ENCODE data around the gene DUSP9.
"Not testable (repeated sequence)": the region's sequence is repeated elsewhere in the genome, so short reads cannot be mapped to it uniquely, and the experiment has no call there.

DUSP9 gene, protein sequence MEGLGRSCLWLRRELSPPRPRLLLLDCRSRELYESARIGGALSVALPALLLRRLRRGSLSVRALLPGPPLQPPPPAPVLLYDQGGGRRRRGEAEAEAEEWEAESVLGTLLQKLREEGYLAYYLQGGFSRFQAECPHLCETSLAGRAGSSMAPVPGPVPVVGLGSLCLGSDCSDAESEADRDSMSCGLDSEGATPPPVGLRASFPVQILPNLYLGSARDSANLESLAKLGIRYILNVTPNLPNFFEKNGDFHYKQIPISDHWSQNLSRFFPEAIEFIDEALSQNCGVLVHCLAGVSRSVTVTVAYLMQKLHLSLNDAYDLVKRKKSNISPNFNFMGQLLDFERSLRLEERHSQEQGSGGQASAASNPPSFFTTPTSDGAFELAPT

DNA sequence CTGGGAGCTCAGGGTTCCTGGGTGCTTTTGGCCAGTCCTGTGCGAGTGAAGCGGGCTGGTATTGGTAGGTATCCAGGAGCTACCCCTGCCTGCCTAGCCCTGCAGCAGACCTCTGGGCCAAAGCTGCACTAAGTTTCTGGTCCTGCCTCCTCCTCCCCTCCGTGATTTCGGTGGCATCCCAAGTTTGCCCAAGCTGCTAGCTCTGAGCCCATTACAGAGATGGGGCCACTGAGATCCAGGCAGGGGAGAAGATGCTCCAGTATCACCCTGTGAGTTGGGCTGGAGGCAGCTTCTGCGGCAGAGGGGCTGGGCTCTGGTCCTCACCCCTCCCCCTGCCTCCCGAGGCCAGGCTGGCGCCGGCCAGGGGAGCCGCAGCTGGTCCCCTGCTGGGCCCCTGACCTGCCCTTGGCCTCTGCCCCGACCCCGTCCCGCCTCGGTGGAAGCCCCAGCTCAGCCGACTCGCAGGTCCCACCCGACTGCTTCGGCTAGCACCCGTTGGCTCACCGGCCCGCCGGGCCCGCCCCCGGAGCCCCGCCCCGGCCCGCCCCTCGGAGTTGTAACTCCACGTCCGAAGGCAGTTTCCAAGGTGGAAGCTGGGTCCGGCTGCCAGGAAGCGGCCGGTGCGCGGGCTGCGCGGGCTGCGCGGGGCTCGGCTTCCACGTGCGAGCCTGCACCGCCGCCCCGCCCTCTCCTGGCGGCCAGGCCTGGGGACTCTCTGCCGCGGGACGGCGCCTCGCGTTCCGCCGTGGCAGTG lies at the start of gene DUSP9:
DUSP9 (plus strand) TSS at position 584 of the 754 bp plus-strand sequence. CDS start 751 bp downstream, outside the sequence.
- H3K9me3 Mint-ChIP-seq (ENCODE audit: low read depth): no peaks in the 10 kb centered on the region
- H3K27me3 Mint-ChIP-seq: peaks cover 7% of the 10 kb centered on the region
- peak within 1 kb of the TSS; percentile 66 for H3K27ac Mint-ChIP-seq
- H3K36me3 Mint-ChIP-seq: no peaks in the 10 kb centered on the region
- H3K4me3 Mint-ChIP-seq: peak within 1 kb of the TSS; percentile 30
- peaks cover 5% of the 10 kb centered on the region for H3K4me1 Mint-ChIP-seq (ENCODE audit: low read depth)

DNA sequence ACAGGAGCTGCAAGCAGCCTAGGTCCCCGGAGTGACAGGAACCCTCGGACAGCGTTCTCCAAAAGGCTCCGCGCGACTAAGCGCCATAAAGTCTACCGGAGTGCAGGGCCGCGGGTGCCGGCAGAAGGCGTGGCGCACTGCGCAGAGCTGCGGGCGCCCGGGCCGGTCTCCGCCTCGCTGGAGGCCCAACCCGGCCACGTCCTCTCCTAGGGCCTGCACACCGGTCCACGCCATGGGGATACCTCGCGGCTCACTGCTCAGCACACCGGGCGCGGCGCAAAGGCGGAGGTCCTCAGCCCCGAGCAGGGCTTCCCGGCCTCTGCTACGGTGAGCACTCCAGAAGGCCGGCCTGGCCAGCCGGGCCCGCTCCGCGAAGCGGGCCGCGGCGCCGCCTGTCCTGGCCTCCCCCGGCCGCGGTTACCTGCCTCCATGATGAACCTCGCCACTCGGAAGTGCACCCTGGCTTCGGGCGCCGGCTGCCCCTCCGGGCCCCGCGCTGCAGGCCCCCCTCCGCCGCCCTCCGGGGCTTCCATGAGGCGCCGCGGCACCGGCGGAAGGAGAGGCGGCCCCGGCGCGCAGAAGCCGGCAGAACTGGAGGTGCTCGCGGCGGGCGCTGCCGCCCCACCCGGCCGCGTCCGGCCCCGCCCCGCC lies 48.3 kb upstream of the DUSP9 start, which contains the start of gene CCNQ:
CCNQ (minus strand) TSS at position 599 of the 651 bp plus-strand sequence; CDS start at position 533, 66 bp downstream.
- peak within 1 kb of the TSS; percentile 89 for H3K4me3 Mint-ChIP-seq
- no peaks in the 10 kb centered on the region for H3K36me3 Mint-ChIP-seq
- no peaks in the 10 kb centered on the region for H3K27me3 Mint-ChIP-seq
- H3K4me1 Mint-ChIP-seq (ENCODE audit: low read depth): peaks cover 32% of the 10 kb centered on the region
- peak within 1 kb of the TSS; percentile 34 for H3K27ac Mint-ChIP-seq
- H3K9me3 Mint-ChIP-seq (ENCODE audit: low read depth): no peaks in the 10 kb centered on the region

DNA sequence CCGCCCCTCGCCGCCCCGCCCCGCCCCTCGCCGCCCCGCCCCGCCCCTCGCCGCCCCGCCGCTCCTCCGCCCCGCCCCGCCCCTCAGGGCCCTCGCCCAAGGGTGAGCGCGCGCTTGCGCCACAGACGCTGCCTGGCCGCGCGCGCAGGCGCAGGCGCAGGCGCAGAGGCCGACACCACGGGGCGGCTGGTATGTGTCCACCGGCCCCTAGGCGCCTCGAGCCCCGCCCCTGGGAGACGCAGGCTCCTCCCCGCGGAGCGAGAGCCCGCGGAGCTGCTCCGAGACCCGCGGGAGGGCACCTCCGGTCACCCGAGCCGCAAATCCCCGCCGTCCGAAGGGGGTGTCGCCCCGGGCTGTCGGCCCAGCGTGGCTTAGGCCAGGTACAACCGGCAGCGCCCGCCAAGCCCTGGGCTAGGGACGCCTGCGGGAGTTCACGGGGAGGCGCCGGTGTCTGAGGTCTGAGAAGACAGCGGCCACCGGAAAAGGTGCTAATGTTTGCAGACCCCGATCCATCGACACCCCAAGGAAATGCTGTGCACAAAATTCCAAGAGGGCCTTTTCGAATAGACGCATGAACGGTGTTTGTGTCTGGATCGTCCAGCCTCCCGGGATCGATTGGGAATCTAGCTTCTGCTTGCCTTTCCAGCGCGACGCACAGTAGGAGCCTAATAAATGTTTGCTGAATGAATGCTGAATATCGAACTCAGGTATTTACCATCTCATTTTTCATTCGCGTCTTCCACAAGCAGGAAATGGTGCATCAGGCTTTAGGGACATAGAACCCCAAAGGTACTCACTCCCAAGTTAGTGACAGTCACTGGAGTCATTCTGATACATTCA lies 47.6 kb upstream of the DUSP9 start:
- no peaks in the 10 kb centered on the region for H3K27me3 Mint-ChIP-seq
- H3K36me3 Mint-ChIP-seq: no peaks in the 10 kb centered on the region
- H3K4me3 Mint-ChIP-seq: peak overlapping the region; percentile 87
- no peaks in the 10 kb centered on the region for H3K9me3 Mint-ChIP-seq (ENCODE audit: low read depth)
- H3K27ac Mint-ChIP-seq: no peak overlapping the region
- H3K4me1 Mint-ChIP-seq (ENCODE audit: low read depth): peaks cover 33% of the 10 kb centered on the region

DNA sequence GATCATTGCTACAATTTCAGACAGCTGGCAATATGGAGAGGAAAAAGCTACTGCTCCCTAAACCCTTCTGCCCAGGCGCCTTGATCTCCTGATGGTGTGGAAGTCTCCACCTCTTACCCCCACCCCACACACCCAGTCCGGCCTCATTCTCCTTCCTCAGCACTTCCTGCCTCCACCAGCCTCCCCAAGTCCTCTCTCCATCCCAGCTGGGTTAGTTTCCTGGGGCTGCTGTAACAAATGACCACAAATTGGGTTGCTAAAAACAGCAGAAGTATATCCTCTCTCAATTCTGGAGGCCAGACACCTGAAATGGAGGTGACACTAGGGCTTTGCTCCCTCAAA lies 47.0 kb upstream of the DUSP9 start:
- peak overlapping the region; percentile 34 for H3K27ac Mint-ChIP-seq
- H3K4me1 Mint-ChIP-seq (ENCODE audit: low read depth): peaks cover 33% of the 10 kb centered on the region
- H3K9me3 Mint-ChIP-seq (ENCODE audit: low read depth): no peaks in the 10 kb centered on the region
- H3K4me3 Mint-ChIP-seq: peak overlapping the region; percentile 87
- H3K36me3 Mint-ChIP-seq: no peaks in the 10 kb centered on the region
- no peaks in the 10 kb centered on the region for H3K27me3 Mint-ChIP-seq

DNA sequence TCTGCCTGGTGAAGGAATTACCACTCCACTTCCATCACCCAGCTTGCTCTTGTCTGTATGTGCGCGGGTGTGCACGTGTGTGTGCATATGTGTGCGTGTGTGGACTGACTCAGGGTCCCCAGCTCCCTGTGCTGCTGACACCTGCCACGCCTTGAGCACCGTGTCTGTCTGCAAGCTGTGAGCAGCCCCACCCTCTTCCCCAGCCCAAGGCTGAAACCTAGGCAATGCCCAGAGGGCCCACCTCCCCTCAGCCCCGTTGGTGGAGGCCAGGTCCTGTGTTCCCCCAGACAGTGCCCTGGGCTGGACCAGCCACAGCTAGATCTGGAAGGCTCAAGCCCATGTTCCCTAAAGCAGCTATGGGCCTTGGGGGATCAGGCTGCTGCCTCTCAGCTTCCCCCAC lies 46.1 kb upstream of the DUSP9 start:
- Mint-ChIP-seq H3K4me1 (ENCODE audit: low read depth) (peaks cover 29% of the 10 kb centered on the region), H3K27me3 (no peaks in the 10 kb centered on the region)

DNA sequence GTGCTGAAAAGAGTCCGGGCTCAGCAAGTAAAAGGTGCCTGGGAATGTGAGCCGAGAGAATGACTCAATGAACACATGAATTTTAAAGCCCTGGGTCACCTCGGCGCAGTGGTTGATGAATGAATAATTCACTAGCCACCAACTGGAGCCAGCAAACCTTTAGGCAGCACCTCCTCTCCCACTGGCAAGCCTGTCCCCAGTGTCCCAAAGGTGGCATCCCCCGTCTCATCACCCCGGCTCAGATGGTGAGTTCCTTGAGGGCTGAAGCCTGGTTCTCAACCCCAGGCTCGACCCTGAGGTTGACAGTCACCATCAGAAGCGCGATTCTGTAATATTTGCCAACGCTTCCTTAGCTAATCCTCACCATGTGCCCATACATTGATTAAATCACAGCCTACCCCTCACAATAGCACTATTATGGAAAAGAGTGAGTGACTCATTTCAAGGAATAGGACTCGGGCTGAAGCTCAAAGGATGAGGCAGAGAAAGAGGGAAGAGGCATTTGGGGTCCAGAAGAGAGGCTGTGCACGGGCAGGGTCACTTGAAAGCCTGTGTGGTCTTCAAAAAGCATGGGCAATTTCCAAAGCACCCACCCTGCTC lies 45.4 kb upstream of the DUSP9 start:
- peaks cover 28% of the 10 kb centered on the region for H3K4me1 Mint-ChIP-seq (ENCODE audit: low read depth)
- H3K27ac Mint-ChIP-seq: no peak overlapping the region
- no peaks in the 10 kb centered on the region for H3K9me3 Mint-ChIP-seq (ENCODE audit: low read depth)
- H3K27me3 Mint-ChIP-seq: no peaks in the 10 kb centered on the region
- no peak overlapping the region for H3K4me3 Mint-ChIP-seq
- H3K36me3 Mint-ChIP-seq: no peaks in the 10 kb centered on the region

More for the DNA sequence above, 46.1 kb upstream of the DUSP9 start:
- H3K4me3 Mint-ChIP-seq: peak overlapping the region; percentile 63
- no peak overlapping the region for H3K27ac Mint-ChIP-seq
- H3K36me3 Mint-ChIP-seq: no peaks in the 10 kb centered on the region
- no peaks in the 10 kb centered on the region for H3K9me3 Mint-ChIP-seq (ENCODE audit: low read depth)

DNA sequence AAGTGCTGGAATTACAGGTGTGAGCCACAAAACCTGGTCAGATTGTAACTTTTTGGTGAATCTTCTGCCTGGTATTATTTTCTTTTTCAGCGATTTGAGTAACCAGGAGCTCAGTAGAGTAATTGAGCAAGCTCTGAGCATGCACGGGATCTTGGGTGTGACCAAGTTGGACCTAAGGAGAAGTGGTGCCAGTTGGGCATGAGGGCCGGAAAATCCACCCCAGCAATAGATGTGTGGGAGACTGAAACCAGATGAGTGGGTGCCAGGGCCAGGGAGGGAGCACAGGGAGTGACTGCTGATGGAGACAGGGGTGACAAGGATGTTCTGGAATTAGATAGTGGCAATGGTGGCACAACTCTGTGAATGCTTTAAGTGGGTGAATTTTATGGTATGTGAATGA lies 44.4 kb upstream of the DUSP9 start:
- Mint-ChIP-seq H3K27ac (no peak overlapping the region), H3K4me1 (ENCODE audit: low read depth) (peaks cover 20% of the 10 kb centered on the region), H3K9me3 (ENCODE audit: low read depth) (no peaks in the 10 kb centered on the region), H3K4me3 (no peak overlapping the region), H3K27me3 (no peaks in the 10 kb centered on the region), H3K36me3 (no peaks in the 10 kb centered on the region)

DNA sequence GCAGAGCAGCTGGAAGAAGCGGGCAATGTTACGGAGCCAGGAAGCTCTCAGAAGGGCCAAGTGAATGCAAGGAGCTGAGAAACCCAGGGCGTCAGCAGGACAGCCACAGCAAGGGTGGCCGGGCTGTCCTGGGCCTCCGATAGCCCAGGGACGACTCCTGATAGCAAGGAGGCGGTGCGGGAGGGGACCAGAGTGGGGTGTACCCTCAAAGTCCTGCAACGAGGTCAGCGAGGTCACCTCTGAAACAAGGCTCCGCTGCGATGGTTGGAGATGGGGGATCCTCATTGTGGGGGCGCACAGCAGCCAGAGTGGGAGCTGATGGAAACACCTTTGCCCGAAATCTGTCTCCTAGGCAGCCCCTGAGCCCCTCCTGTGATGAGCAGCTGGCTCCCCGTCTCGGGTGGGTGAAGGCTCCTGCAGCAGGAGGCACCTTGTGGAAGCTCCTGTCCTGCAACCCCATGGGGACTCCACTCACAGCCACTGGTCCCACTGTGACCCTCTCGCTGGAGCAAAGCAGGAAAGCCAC lies 43.8 kb upstream of the DUSP9 start:
- no peak overlapping the region for H3K4me3 Mint-ChIP-seq
- peaks cover 15% of the 10 kb centered on the region for H3K4me1 Mint-ChIP-seq (ENCODE audit: low read depth)
- no peaks in the 10 kb centered on the region for H3K36me3 Mint-ChIP-seq
- H3K27ac Mint-ChIP-seq: no peak overlapping the region
- no peaks in the 10 kb centered on the region for H3K9me3 Mint-ChIP-seq (ENCODE audit: low read depth)
- no peaks in the 10 kb centered on the region for H3K27me3 Mint-ChIP-seq

DNA sequence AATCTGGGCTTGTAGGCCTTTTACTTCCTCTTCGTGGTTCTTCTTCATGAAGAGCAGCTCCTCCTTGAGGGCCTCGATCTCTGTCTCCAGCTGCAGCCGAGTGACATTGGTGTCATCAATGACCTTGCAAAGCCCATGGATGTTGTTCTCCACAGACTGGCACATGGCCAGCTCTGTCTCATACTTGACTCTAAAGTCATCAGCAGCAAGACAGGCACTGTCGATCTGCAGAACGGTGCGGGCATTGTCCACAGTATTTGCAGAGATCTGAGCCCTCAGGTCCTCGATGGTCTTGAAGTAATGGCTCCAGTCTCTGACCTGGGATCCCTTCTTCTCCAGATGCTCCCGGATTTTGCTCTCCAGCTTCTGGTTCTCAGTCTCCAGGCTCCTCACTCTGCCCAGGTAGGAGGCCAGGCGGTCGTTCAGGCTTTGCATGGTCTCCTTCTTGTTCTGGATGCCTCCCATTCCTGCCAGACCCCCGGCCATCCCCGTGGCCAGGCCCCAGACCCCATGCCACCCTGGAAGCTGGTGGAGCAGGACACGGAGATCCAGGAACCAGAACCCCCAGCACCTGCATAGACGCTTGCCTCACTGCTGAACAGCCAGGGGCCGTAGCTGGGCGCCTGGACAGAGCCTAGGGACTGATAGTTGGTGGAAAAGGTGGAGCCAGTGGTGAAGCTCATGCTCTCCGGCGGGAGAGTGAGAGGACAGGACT lies 42.2 kb upstream of the DUSP9 start:
- H3K27ac Mint-ChIP-seq; H3K27me3 Mint-ChIP-seq; H3K36me3 Mint-ChIP-seq; H3K9me3 Mint-ChIP-seq (ENCODE audit: low read depth); H3K4me3 Mint-ChIP-seq: not testable (repeated sequence)
- peaks cover 20% of the 10 kb centered on the region for H3K4me1 Mint-ChIP-seq (ENCODE audit: low read depth)

DNA sequence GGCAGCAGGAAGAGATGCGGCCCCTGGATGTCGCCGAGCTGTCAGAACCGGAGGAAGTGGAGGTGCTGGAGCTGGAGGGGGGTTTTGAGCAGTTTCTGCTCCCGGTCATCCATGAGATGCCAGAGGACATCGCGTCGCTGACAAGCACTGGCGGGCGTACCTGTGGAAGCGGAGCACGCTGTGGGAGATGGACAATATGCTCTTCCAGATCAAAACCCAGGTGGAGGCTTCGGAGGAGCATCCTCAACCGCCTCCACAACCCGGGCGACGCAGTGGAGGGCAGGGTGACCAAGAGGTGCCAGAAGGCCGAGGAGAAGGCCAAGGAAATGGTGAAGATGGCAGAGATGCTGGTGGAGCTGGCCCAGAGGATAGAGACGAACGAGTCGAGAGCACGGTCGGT lies 40.5 kb upstream of the DUSP9 start:
- Mint-ChIP-seq H3K9me3 (ENCODE audit: low read depth) (no peaks in the 10 kb centered on the region), H3K4me3 (no peak overlapping the region), H3K36me3 (no peaks in the 10 kb centered on the region), H3K27ac (no peak overlapping the region), H3K4me1 (ENCODE audit: low read depth) (peaks cover 10% of the 10 kb centered on the region), H3K27me3 (no peaks in the 10 kb centered on the region)

DNA sequence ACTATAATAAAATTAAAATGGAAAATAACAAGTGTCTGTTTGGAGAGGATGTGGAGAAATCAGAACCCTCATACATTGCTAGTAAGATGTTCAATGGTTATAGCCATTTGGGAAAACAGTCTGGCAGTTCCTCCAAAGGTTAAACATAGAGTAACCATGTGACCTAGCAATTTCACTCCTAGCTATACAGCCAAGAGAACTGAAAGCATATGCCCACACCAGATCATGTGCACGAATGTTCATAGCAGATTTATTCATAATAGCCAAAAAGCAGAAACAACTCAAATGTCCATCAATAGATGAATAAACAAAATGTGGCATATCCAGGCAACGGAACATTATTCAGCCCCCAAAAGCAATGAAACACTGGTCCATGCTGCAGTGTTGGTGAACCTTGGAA lies 38.6 kb upstream of the DUSP9 start:
- Mint-ChIP-seq H3K27ac (no peak overlapping the region), H3K4me3 (no peak overlapping the region), H3K27me3 (no peaks in the 10 kb centered on the region), H3K36me3 (no peaks in the 10 kb centered on the region), H3K4me1 (ENCODE audit: low read depth) (peaks cover 7% of the 10 kb centered on the region), H3K9me3 (ENCODE audit: low read depth) (no peaks in the 10 kb centered on the region)

DNA sequence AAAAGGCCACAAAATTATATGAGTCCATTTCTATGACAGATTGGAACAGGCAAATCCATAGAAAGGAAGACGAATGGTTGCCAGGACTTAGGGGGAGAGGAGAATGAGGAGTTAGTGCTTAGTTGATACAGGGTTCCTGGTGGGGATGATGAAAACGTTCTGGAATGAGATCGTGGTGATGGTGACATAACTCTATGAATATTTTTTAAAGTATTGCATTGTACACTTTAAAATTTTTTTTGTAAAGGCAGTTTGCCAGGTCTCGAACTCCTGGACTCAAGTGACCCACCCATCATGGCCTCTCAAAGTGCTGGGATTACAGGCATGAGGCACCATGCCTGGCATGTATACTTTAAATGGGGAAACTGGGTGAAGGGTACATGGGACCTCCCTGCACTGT lies 38.2 kb upstream of the DUSP9 start:
- no peaks in the 10 kb centered on the region for H3K27me3 Mint-ChIP-seq
- no peak overlapping the region for H3K27ac Mint-ChIP-seq
- H3K4me1 Mint-ChIP-seq (ENCODE audit: low read depth): peaks cover 5% of the 10 kb centered on the region
- no peak overlapping the region for H3K4me3 Mint-ChIP-seq
- no peaks in the 10 kb centered on the region for H3K36me3 Mint-ChIP-seq
- H3K9me3 Mint-ChIP-seq (ENCODE audit: low read depth): no peaks in the 10 kb centered on the region

DNA sequence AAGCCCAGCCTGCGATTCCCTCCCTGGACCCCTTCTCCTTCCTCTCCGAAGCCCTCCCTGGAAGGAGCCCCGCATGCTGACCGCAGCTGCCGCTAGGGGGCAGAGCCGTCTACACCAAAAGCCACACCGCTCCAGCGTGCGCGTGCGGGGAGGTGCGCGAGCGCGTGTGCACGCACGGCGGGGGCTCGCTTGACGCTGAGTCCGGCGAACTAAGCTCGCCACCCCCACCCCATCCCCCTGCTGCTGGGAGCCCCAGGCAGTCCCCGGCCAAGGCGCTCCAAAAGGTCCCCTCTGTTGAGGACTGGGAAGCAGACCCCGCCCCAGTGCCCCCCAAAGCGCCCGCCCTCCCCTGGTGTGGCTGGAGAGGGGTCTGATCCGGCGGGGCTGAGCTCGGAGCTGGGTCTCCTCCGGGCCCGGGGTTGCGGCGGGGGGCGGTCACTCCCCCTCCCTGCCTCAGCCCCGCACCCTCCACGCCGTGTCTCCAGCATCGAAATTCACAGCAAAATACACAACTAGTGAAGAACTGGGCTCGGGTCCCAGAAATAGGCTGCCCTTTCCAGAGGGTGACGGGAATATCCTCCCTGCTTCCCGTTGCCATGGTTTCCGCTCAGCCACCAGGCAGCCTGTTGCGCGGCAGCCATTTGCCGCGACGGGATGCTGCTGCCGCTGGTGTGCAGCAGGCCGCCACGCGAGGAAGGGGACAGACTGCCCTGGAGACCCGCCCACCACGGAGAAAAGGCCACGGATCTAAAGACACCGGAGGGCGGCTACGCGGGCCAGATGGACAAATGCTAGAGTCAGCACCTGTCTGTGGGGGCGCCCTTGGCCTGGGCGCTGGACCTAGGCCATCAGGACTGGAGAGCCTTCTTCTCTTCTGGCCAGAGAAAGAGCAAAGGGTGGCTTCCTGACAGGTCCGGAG lies 36.8 kb upstream of the DUSP9 start:
- Mint-ChIP-seq H3K27ac (peak overlapping the region; percentile 41), H3K4me3 (peak overlapping the region; percentile 82), H3K4me1 (ENCODE audit: low read depth) (peaks cover 13% of the 10 kb centered on the region), H3K9me3 (ENCODE audit: low read depth) (no peaks in the 10 kb centered on the region), H3K36me3 (no peaks in the 10 kb centered on the region), H3K27me3 (no peaks in the 10 kb centered on the region)

Data from activated naive CD8-positive, alpha-beta T cell (primary cell).